SU-DHL-6 (cell line): ENCODE results near the gene IFT43.

Source experiments
- CTCF ChIP-seq: fragments of 200-600 bp; sonication (generic); IDR thresholded peaks from one replicate; pipeline ENCODE4 v1.5.1; 2017; ENCODE audit warnings: antibody characterized with exemption, mild to moderate bottlenecking, low read length, moderate library complexity; ENCODE audit not compliant: insufficient read depth, poor library complexity, severe bottlenecking
- EZH2phosphoT487 ChIP-seq: fragments of 200-600 bp; sonication (generic), shearing (Covaris generic); conservative IDR thresholded peaks from 2 replicates; pipeline ENCODE4 v1.6.1; 2018; ENCODE audit warnings: mild to moderate bottlenecking, antibody characterized with exemption, low read length, moderate library complexity, mixed read lengths

- TF ChIP-seq CTCF (no peak), EZH2phosphoT487 (no peak)
Measured at GRCh38 chr14:76007852-76008251, 22.3 kb downstream of the IFT43 start.
